ENCODE results near the gene ARHGAP26.
"Not testable (repeated sequence)": the region's sequence is repeated elsewhere in the genome, so short reads cannot be mapped to it uniquely, and the experiment has no call there.

The ARHGAP26 gene

DNA sequence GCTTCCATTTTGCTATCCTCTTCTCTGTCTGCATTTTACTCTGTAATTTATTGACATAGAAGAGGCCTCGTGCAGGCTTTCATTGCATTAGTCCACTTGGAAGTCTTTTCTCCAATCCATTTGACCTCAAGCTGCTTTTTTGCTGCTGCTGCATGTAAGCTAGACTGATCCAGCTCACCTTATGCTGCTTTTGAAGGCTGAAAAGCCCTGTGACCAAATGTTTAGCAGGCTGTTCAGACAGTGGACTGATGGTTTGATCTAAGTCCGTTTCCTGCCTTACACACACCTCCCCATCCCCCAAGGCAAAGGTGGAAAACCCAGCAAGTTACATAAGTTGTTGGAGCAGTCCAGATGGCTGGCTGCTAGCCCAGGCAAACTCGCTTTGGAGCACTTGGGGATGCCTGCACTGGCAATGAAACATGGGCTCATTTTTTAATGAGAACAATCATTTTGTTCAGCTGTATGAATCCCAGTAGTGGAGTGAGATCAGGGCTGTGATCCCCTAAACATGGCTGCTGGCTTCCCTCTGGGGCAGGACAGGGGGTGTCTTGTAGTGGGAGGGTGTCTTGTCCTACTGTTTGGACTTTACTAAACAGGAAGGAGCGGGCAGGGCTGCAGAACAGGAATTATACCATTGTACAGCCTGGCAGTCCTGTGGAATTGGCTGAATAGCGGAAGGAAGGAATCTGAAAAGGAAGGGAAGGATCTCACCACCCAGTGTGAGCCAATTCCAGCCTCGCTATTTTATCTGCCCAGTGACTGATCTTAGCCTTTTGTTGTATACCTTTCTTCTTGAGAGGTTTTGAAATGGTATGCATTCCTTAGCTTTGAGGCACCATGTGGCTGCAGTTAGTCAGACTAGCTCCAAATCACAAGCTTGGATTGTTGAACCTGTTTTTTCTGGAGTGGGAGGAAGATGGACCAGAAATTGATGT is 212.0 kb downstream of the ARHGAP26 start:
- DNase-seq (ENCODE audit: low read depth) = peak; percentile 79
- TF ChIP-seq, protein P1, sequence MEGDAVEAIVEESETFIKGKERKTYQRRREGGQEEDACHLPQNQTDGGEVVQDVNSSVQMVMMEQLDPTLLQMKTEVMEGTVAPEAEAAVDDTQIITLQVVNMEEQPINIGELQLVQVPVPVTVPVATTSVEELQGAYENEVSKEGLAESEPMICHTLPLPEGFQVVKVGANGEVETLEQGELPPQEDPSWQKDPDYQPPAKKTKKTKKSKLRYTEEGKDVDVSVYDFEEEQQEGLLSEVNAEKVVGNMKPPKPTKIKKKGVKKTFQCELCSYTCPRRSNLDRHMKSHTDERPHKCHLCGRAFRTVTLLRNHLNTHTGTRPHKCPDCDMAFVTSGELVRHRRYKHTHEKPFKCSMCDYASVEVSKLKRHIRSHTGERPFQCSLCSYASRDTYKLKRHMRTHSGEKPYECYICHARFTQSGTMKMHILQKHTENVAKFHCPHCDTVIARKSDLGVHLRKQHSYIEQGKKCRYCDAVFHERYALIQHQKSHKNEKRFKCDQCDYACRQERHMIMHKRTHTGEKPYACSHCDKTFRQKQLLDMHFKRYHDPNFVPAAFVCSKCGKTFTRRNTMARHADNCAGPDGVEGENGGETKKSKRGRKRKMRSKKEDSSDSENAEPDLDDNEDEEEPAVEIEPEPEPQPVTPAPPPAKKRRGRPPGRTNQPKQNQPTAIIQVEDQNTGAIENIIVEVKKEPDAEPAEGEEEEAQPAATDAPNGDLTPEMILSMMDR (IDR thresholded peaks at IDR 0.05; ENCODE audit: low read length, missing control alignments) = no peak
- H3K4me3 ChIP-seq (replicated peaks; ENCODE audit: low read depth, low read length) = no peak overlapping the region

DNA sequence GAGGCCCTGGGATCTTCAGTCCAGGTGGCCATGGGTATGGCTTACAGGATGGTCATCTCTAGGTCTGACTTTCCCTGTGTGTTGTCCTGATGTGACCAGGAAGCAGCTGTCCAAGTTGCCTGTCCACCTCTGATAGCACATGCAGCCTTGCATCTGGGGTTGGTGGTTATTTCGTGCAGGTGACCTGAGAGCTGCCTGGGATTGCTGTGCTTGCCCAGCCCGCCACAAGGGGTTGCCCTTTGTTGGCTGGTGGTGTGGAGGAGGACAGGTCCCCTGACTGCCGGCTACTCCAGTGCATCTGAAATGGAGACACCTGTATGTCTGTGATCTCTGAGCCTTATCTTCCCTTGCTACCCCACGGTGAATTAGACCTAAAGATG is 212.6 kb downstream of the ARHGAP26 start:
- H3K4me3 ChIP-seq (replicated peaks; ENCODE audit: low read depth, low read length) = no peak overlapping the region
- TF ChIP-seq, protein P1 (IDR thresholded peaks at IDR 0.05; ENCODE audit: low read length, missing control alignments) = peak; percentile 3
- no peak for DNase-seq (ENCODE audit: low read depth)

DNA sequence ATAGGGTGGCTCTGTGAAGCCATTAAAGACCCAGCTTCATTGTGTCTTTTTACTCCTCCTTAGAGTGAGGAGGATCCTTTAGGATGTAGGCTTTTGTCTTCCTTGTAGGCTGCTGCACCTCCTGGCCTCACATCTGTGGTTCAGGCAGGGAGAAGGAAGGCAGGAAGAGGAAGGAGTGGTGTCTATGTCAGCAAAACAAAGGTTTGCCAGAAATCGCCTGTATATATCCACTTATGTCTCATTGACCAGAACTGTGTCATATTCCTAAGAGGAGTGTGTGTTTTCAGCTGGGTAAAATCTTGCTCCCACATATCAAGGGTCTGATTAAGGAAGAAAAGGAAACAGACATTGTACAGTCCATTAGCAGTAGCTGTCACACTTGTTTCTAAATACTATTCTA is 213.8 kb downstream of the ARHGAP26 start:
- H3K4me3 ChIP-seq (replicated peaks; ENCODE audit: low read depth, low read length) = no peak overlapping the region
- TF ChIP-seq, protein P1 (IDR thresholded peaks at IDR 0.05; ENCODE audit: low read length, missing control alignments) = no peak
- DNase-seq (ENCODE audit: low read depth) = no peak

DNA sequence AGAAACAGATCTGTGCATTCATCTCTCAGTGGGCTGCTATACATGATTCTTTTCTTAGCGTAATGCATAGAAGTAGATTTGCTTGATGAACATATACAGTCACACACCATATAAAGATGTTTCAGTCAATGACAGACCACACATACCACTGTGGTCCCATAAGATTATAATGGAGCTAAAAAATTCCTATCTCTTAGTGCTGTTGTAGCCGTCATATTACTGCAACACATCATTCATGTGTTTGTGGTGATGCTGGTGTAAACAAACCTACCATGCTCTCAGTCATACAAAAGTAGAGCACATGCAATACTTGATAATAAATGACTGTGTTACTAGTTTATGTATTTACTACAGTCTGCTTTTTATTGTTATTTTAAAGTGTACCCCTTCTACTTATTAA is 214.3 kb downstream of the ARHGAP26 start:
- H3K4me3 ChIP-seq (replicated peaks; ENCODE audit: low read depth, low read length) = no peak overlapping the region
- TF ChIP-seq, protein P1 (IDR thresholded peaks at IDR 0.05; ENCODE audit: low read length, missing control alignments) = no peak
- DNase-seq (ENCODE audit: low read depth) = no peak

DNA sequence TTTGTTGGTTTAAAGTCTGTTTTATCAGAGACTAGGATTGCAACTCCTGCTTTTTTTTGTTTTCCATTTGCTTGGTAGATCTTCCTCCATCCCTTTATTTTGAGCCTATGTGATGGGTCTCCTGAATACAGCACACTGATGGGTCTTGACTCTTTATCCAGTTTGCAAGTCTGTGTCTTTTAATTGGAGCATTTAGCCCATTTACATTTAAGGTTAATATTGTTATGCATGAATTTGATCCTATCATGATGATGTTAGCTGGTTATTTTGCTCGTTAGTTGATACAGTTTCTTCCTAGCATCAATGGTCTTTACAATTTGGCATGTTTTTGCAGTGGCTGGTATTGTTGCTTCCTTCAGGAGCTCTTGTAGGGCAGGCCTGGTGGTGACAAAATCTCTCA is 219.1 kb downstream of the ARHGAP26 start:
- DNase-seq (ENCODE audit: low read depth); H3K4me3 ChIP-seq (replicated peaks; ENCODE audit: low read depth, low read length): not testable (repeated sequence)

DNA sequence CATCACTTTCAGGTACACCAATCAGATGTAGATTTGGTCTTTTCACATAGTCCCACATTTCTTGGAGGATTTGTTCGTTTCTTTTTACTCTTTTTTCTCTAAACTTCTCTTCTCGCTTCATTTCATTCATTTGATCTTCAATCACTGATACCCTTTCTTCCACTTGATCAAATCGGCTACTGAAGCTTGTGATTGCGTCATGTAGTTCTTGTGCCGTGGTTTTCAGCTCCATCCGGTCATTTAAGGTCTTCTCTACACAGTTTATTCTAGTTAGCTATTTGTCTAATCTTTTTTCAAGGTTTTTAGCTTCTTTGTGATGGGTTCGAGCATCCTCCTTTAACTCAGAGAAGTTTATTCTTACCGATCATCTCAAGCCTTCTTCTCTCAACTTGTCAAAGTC is 219.9 kb downstream of the ARHGAP26 start:
- DNase-seq (ENCODE audit: low read depth); H3K4me3 ChIP-seq (replicated peaks; ENCODE audit: low read depth, low read length): not testable (repeated sequence)

DNA sequence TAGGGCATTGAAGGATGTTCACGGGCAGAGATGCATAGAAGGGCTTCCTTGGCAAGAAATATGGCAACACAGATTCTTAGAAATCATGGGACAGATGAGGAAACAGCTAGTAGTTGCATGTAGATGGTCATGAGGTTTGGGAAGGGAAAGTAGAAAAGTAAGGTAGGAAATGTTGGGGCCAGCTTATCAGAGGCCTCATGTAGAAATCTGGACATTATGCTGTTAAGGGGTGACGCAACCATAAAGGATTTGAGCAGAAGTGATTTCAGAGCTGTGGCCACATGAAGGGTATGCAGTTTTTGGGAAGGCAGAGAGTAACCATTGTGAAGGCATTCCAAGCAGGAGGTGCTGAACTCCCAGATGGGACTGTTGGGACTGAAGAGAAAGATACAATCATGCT is 224.0 kb downstream of the ARHGAP26 start:
- TF ChIP-seq, protein P1 (IDR thresholded peaks at IDR 0.05; ENCODE audit: low read length, missing control alignments) = no peak
- no peak for DNase-seq (ENCODE audit: low read depth)
- H3K4me3 ChIP-seq (replicated peaks; ENCODE audit: low read depth, low read length) = no peak overlapping the region

DNA sequence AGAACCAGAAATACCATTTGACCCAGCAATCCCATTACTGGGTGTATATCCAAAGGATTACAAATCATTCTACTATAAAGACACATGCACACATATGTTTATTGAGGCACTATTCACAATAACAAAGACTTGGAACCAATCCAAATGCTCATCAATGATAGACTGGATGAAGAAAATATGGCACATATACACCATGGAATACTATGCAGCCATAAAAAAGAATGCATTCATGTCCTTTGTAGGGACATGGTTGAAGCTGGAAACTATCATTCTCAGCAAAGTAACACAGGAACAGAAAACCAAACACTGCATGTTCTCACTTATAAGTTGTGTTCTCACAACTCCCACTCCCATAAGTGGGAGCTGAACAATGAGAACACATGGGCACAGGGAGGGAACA is 225.4 kb downstream of the ARHGAP26 start:
- not testable (repeated sequence) for H3K4me3 ChIP-seq (replicated peaks; ENCODE audit: low read depth, low read length); DNase-seq (ENCODE audit: low read depth)

All from fibroblast of pulmonary artery (primary cell).